T-helper 9 cell (primary cell): Measurements from ENCODE around the gene IL10RA.

ENCODE experiments used
- DNase-seq: peaks from one replicate; pipeline ENCODE4 v3.0.0-alpha.2; 2020

IL10RA gene

DNA sequence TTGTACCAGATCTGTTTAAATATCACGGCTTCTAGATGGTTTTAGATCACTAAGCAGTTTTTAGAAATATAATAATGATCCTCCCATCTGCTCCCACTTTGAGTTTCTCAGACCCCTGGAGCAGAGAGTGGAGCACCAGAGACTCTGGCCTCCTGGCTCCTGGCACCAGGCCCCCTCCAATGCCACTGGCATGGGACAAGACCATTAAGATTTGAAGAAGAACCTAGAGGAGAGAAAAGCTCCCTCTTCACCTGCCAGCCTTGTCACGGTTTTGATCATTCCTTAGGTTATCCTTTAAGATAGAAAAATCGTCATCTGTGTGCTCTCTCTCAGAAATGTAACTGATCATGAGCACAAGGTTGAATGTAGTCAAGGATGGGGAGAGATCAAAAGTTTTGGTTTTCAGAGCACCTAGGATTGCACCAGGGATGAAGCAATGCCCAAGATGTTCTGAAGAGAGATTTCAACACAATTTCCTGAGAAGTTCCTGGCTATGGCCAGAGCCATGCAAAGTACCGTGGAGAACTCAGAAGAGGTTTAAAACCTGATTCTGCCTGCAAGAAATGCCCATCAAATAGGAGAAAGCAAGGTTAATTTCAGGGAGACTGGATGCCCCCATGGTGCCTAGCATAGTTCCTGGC is 22.2 kb downstream of the IL10RA start:
- DNase-seq, result no peak

DNA sequence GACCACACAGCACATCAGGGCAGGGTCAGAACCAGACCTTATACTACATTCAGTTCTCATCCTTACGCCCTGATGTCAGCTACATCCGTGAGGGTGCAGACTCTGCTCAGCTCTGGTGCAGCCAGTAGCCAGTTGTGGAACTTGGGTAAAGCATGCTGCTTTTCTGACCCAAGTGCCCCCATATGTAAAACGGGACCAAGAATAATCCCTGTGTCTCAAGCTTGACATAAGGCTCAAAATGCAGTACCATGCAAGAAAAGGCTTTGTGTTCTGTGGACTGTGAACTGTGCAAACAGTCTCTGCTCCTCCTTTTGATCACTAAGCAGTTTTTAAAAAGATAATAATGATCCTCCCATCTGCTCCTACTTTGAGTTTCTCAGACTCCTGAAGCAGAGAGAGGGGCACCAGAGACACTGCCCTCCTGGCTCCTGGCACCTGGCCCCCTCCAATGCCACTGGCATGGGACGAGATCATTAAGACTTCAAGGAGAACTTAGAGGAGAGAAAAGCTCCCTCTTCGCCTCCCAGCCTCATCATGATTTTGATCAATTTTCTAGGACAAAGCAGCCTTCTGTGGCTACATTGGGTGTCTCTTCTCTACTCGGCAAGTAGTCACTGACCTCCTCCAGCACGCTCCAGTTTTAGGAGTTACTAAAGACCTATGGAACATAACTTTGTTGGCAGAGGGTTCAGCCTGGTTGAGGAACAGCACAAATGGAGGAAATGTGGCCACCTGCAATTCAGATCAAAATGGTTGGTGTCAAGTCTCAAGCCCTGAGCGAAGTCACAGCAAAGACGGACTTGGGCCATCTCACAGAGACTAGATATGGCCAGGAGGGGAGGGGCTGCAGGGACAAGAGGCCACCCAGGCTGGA is 23.9 kb downstream of the IL10RA start:
- no peak for DNase-seq

DNA sequence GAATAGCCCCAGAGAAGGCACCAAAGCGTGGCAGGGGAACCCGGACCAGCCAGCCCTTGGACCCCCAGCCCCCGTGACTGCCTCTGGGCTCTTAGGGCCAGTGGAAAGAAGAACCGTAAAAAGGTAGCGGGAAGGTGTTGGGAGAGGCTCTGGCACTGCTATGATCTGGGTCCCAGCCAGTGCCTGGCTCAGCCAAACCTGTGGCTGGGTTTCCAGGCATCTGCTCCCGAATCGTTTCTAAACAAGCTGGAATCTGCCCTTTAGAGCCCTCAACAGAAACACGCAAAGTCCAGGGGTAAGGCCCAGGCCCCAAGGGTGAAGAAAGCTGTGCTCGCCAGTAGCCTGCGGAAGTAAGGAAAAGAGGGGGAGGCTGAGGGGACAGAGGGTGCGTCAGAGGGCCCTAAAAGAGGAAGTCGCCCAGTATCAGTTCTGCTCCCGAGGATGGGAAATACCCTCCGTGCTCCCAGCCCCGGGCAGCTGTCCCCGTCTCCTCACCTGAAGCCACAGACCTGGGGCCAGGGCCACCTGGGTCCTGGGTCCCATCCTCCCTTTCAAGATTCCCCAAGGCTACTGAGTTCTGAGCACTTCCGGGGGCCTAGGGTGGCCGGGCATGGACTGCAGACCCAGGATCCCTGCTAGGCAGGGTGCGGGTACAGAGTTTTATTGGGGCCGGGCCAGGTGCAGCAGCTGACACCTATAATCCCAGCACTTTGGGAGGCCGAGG is 24.7 kb downstream of the IL10RA start:
- DNase-seq, result no peak

DNA sequence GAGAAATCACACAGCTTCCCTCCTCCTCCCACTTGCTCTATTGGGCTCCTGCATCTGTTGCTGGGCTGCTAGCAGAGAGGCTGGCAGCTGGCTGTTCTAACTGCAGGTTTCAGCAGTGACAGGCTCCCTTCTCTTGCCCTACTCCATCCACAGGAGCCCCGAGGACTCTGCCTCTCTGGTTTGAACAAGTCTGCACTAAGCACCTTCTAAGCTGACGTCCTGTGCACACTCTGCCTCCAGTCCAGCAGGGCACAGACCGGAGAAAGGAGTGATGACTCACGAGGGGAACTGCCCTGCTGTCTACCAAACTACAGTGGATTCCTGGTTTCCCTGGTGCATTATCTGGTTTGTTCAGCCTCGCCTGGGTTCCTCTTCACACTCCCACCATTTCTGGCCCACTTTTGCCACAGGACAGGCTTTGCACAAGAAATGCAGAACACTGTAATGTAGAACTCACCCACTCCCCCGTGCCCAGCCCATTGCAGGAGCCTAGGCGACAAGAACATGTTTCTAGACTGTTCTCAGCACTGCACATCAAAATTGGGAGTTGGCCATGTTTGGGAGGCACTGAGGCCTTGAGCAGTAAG is 26.0 kb downstream of the IL10RA start:
- DNase-seq, result no peak

DNA sequence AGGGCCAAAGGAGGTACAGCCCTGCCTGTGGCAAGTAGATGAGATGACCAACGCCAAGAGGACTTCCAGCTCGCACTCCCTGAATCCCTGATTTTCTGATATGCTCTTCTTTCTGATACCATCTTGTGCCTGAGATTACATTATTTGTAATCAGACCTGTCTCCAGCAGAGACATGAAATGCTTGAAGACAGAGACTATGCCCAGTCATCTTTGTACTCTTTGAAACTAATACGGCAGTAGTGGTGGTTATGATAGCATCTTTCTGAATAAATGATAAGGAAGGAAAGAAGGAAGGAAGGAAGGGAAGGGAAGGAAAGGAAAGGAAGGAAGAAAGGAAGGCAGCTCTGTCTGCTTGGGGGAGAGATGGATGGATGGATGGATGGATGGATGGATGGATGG is 27.8 kb downstream of the IL10RA start:
- DNase-seq, result no peak

DNA sequence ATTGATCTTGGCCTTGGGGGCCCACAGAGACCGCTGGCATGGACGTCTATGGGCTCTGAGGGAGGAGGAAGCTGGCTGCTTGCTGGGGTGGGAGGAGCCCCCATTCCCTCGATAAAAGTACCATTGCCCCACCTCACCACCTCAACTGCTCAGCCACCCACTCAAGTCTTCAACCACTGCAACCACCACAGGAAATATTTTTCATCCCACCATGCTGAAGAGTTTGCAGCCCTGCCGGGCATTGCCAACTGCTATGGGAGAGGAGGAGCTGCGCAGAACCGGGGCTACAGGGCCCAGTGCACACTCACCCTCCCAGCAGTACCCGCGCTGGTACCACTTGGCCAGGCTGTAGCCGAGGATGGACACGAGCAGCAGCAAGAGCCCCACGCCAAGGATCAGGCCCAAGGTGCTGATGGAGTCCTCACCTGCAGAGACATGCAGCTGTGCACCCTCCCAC is 29.2 kb downstream of the IL10RA start:
- DNase-seq, result no peak

DNA sequence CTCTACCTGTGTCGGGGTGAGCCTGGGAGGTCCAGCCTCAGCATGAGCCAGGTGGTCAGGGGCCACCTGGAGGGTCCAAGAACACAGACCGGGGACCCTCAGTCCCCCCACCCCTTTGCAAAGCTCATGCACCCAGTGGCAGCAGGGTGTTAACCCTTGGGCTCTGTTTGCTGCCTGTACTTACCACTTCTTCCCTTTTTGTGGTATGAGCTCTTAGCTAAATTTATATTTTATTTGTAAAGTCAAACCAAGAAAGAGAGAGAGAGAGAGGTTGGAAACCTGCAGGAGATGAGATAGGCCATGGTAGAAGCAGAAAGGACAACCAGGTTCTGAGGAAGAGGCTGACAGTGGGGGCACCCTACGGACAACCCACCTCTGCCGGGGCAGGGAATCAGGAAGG is 29.9 kb downstream of the IL10RA start:
- DNase-seq, result no peak

DNA sequence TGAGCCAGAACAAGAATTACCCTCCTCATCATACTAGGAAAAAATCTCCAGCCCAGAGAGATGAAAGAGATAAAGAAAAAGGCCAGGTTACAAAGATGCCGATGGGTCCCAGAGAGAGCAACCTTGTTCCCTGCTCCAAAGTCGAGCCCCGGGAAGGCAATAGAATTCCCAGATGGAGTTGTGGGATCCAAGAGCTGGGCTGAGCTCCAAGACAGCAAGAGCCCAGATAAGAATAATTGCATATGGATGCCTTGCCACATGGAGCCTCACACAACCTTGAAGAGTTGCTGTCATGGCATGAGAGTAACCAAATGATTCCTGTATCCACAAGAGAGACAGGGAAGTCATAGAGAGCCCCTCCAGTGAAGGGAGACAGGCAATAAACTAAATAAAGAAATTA is 30.9 kb downstream of the IL10RA start:
- no peak for DNase-seq

DNA sequence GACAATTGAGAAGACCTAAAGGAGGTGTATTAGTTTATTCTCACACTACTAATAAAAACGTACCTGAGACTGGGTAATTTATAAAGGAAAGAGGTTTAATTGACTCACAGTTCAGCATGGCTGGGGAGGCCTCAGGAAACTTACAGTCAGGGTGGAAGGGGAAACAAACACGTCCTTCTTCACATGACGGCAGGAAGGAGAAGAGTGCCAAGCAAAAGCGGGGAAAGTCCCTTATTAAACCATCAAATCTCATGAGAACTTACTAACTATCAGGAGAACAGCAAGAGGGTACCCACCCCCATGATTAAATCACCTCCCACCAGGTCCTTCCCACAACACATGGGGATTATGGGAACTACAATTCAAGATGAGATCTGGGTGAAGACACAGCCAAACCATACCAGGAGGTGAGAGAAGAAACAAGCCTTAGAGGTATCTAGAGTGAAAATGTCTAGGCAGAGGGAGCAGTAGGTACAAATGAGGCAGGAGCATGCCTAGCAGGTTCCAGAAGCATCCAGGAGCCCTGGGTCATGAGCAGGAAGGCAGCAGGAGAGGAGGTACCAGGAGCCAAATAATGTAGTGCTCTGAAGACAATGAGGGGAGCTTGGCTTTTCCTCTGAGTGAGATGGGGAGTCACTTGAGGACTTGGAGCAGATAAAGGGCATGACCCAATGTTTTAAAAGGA is 31.6 kb downstream of the IL10RA start:
- no peak for DNase-seq

DNA sequence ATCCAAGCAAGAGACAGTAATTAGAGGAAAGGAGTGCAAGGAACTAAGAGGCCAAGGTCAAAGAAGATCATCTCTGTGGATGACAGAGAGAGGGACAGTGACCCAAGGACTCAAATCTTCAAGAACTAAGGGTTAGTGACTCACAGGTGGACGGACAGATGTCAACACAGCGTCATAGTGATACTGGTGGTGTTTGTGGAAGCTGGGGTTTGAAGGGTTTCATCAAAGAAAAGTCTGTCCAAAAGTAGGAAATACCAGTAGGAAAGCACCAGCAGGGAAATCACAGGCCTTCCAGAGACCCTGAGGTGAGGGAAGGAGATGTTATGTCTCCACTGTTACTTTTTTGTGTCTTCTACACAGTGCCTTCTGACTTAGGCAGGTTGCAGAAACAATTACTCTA is 32.2 kb downstream of the IL10RA start:
- DNase-seq, result no peak

DNA sequence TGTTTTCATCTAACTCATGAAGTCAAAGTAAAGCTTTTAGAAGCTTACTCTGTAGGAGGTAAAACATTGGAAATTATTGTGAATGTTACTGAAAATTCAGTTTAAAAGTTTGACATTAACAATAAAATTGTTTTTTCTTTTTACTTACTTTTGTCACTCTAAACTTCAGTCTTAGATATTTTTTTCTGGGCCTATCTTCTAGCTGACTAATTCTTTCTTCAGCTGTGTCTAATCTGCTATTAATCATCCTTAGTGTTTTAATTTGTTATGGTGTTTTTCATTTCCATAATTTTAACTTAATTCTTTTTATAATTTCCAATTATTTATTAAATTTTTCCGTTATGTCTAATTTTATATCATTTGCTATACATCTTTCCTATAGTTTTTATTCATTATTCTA is 35.0 kb downstream of the IL10RA start:
- no peak for DNase-seq

DNA sequence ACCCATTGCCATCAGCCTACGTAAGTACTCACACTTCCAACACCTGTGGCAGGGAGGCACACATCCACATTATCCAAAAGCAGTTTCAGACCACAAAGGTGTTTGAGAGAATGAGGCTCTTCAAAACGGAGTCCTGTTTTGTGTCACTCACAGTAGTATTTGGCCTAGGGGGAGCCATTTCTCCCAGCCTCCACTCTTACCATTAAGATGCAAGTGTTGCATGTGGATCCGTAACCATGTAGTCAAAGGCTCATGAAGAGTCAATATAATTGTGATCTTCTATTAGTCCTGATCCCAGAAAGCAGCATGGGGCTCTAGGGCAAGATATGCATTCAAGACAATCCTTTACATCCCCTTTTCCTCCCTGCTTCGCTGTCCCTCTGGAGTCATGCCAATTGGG is 41.5 kb downstream of the IL10RA start:
- no peak for DNase-seq

DNA sequence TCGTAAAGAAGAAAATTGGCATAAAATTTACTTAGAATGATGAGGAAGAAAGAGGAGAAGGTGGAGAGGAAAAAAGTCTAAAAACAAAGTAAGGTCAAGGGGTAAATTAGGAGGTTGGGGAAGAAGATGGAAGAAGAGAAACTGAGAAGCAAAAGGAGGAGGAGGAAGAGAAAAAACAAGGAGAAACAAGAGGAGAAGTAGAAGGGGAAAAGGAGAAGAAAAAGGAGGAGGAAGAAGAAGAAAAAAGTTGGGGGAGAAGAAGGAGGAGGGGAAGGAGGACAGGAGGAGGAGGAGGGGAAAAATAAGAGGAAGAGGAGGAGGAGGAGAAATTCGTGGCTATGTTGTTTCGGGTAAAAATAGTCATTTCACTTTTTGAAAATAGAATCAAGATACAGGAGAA is 42.4 kb downstream of the IL10RA start:
- no peak for DNase-seq

DNA sequence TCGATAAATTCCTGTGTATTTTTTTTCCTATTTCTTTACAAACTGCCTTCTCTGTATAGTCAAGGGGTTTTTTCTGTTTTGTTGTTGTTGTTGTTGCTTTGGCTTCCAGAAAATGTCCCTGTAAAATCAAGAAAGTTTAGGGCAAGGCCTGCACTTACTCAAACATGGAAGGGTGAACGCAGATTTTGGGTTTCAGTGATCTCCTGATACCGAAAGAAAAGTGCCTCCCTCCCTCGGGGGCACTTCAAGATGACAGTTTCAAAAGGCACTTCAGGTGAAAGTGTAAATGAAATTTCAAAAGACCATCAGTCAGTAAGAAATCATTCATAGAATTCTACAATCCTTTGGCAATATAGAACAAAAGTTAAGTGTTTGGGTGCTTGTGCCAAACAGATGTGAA is 47.2 kb downstream of the IL10RA start:
- no peak for DNase-seq

DNA sequence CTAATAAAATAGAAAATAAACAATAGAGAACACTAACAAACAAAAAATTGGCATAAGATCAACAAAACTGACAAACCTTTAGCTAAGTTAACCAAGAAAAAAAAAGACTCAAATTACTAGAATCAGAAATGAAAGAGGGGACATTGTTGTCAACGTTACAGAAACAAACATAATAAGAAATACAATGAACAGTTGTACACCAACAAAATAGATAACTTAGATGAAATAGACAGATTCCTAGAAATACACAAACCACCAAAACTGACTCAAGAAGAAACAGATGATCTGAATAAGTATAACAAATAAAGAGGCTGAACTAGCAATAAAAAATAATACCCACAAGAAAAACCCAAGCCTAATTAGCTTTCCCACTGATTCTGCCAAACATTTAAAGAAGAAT is 55.9 kb downstream of the IL10RA start:
- no peak for DNase-seq

DNA sequence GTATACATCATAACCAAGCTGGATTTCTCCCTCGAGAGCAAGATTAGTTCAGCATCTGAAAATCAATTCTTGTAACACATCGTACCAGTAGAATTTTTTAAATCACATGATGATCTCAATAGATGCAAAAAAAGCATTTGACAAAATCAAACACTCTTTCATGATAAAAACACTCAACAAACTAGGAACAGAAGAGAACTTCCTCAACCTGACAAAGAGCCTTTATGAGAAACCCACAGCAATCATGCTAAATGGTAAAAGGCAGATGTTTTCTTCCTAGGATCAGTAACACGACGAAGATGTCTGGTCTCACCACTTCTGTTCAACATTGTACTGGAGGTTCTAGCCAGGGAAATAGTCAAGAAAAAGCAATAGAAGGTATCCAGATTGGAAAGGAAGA is 56.6 kb downstream of the IL10RA start:
- DNase-seq, result no peak

DNA sequence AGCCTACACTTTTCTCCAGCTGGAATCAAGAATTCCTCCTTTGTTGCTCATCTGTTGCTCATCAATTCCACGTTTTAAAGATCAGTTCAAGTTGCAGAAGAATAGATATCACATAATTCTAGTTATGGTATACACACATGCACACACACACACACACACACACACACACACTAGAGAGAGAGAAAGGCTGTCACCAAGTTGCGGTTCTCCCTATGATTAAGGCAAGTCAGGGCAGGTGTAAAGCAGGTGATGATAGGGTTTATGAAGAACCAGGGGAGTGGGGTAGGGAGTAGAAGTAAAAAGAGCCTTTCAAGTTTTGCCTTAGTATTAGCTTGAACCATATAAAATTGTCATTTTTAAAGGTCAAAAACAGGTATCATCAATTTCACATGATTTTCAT is 59.0 kb downstream of the IL10RA start:
- no peak for DNase-seq

DNA sequence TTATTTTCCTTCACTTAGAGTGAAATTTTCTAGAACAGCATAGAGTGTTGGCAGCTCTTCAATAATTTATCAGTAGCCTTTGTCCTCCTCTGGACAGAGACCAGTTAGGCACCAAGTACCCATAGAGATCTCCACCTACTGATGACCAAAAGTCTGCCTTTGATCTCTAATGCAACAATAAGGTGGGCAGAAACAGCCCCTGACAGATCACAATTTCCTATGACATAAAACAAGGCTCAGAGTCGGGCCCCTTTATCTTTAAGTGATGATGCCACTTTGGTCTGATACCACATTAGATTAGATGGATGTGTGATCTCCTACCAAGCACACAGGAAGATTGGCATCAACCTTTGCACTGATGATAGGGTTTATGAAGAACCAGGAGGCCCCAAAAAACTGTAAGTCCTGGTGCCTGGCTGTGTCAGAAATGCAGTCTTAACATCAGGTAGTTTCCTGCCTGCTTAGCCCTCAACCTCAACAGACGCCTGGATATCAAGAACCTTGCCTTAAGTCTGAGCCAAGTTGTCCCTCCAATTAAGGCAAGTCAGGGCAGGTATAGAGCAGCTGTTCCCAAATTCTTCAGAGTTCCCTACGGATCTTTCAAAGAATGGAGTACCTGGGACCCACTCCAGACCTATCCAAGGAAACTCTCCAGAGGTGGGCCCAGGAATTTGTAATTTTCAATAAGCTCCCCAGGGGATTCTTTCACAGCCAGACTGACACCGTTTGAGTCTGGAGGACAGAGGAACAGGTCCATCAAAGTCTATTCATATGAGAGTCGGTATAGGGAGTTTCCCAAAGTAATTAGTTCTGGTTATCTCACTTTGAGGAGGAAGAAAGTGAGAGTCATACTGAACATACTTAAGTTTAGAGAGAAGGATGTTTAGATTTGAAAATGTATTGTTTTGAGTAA is 60.1 kb downstream of the IL10RA start:
- DNase-seq, result peak; percentile 27

DNA sequence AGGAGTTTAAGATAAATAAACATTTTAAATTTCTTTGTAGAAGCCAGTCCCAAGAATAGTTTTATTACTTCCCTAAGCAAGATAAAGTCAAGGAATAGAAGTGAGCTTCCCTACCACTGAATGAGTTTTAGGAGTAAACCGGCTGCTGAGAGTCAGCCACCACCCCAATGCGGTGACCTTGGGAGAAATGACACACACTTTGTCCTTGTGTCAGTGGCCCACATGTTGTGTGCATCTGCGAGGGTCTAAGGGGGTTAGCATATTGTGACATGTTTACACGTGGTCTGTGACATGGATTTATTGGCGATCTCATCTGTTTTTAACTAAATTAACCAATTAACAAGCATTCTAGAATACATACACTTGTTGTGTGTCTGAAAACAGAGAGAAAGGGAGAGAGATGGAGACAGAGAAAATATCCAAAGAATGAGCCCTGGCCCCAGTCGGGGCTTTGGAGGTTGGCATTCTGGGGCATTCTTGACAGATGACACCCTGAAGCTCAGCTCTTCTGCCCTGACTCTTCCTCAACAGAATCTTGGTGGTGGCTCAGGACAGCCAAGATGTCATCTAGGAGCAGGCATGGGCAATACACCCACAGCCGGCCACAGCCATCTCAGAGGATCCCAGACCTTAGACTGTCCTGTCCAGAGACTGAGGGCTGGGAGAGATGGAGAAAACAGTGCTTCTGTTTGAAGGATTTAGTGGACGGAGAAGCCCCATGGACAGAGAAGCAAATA is 60.9 kb downstream of the IL10RA start:
- no peak for DNase-seq

DNA sequence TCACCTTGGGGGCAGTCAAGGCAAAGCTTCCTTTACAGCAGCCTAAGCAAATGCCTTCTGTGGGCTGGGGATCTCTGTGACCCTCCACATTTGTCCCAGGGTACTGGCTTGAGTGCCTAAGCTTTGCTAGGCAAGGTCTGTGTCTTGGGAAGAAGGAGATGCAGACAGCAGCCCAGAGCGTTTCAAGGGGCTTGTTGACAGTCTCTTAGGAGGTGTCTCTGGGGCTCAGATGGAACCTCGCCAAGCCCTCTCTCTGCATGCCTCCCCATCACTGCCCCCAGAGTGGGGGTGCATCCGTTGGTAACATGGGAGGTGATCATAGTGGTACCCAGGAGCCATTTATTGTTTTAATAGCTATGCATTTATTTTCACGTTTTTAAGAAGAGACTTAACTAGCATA is 61.6 kb downstream of the IL10RA start:
- no peak for DNase-seq
